K562 (cell line): ENCODE results near the gene CTSO. TPM values are rescaled to one million over a fixed set of nuclear protein-coding genes. Genes with fewer than 3 reads are reported as not detected.

Source experiments
- ATAC-seq: fragments of 200-7000 bp; cut with Tn5 transposase; 3 replicates; pipeline ENCODE4 v1.9.1; 2020; ENCODE audit warnings: moderate library complexity
- BruUV-seq: library from RNA; stranded (reverse); fragments of 400-500 nt; replicated peaks from 2 replicates; lab custom pipeline; 2021; lab: Mats Ljungman, UMichigan
- CTCF ChIA-PET: fragments of 300-600 bp; formaldehyde crosslinking; extraction: SDS; loops from one replicate; lab custom pipeline; 2021; ENCODE audit warnings: low intra/inter-chr PET ratio; lab: Yijun Ruan, JAX
- POLR2A ChIA-PET: fragments of 300-600, 350-650 bp; sonication (Branson Sonifier 250); formaldehyde crosslinking; extraction: SDS; loops from one replicate; lab custom pipeline; 2021; ENCODE audit warnings: antibody characterized with exemption, inconsistent platforms; lab: Yijun Ruan, JAX
- DNase-seq, 4 experiments: peaks; one replicate each; pipeline versions ENCODE4 v3.0.0 to v3.0.0-alpha.2; 2011 to 2018; ENCODE audit warnings: low spot score in 3 of 4, mixed read lengths in 3 of 4; ENCODE audit errors: extremely low read depth in 1 of 4
- FAIRE-seq: peaks from 2 replicates; lab custom pipeline; 2011; peaks lifted over from hg19 to GRCh38; lab: Jason Lieb, UNC
- H2AFZ ChIP-seq: 2 replicates; pipeline ENCODE4 v1.6.0; 2011; ENCODE audit warnings: low read depth, low read length, control low read depth, inconsistent platforms
- H3K27ac ChIP-seq: fragments of 200-600 bp; 3 replicates; pipeline ENCODE4 v1.8.0; 2011; ENCODE audit warnings: low read depth, mild to moderate bottlenecking, control low read depth, inconsistent platforms, low read length, moderate library complexity, mixed read lengths; ENCODE audit errors: extremely low read depth
- H3K27me3 ChIP-seq, 2 experiments: fragments of 300-600 bp in 1 of 2; 2 replicates in 1 of 2; 3 replicates in 1 of 2; pipeline versions ENCODE4 v1.6.0 to v1.8.0; 2011; ENCODE audit warnings: inconsistent platforms in 2 of 2, low read length in 2 of 2, mild to moderate bottlenecking in 1 of 2, mixed read lengths in 1 of 2, moderate library complexity in 1 of 2; ENCODE audit not compliant: control insufficient read depth in 2 of 2, insufficient read depth in 2 of 2
- H3K36me3 ChIP-seq: fragments of 300-600 bp; 3 replicates; pipeline ENCODE4 v1.8.0; 2011; ENCODE audit warnings: mild to moderate bottlenecking, low read length, inconsistent platforms; ENCODE audit not compliant: control insufficient read depth, insufficient read depth
- H3K4me1 ChIP-seq, 2 experiments: fragments of 200-600 bp in 1 of 2; replicated peaks in 1 of 2; 2 replicates in 1 of 2; 3 replicates in 1 of 2; pipeline versions ENCODE4 v1.5.1 to v1.8.0; 2011; ENCODE audit warnings: inconsistent platforms in 2 of 2, low read length in 2 of 2, mild to moderate bottlenecking in 1 of 2, mixed read lengths in 1 of 2, moderate library complexity in 1 of 2; ENCODE audit not compliant: control insufficient read depth in 2 of 2, insufficient read depth in 2 of 2
- H3K4me2 ChIP-seq: 2 replicates; pipeline ENCODE4 v1.6.1; 2011; ENCODE audit warnings: low read length, control low read depth, inconsistent platforms, mixed read lengths; ENCODE audit not compliant: insufficient read depth
- H3K4me3 ChIP-seq: fragments of 200-600 bp; sonication (generic), shearing (Covaris generic); 2 replicates; pipeline ENCODE4 v1.5.1; 2016; ENCODE audit warnings: control low read depth, inconsistent platforms
- H3K79me2 ChIP-seq: fragments of 200-600 bp; 3 replicates; pipeline ENCODE4 v1.8.0; 2011; ENCODE audit warnings: low read length, inconsistent platforms; ENCODE audit not compliant: control insufficient read depth, insufficient read depth
- H3K9ac ChIP-seq, 2 experiments: 2 replicates each; pipeline versions ENCODE4 v1.6.0 to v1.6.1; 2011; ENCODE audit warnings: low read depth in 2 of 2, low read length in 2 of 2, control low read depth in 1 of 2, inconsistent platforms in 1 of 2, mild to moderate bottlenecking in 1 of 2, mixed read lengths in 1 of 2; ENCODE audit not compliant: insufficient read depth in 1 of 2
- H3K9me1 ChIP-seq: one replicate; pipeline ENCODE4 v1.6.0; 2011; ENCODE audit warnings: inconsistent platforms, mild to moderate bottlenecking, low read length, moderate library complexity; ENCODE audit not compliant: control insufficient read depth, insufficient read depth
- H3K9me3 ChIP-seq: replicated peaks from 2 replicates; pipeline ENCODE4 v1.5.1; 2011; ENCODE audit warnings: low read depth, low read length, inconsistent platforms; ENCODE audit not compliant: control insufficient read depth, insufficient read depth
- H4K20me1 ChIP-seq: replicated peaks from 2 replicates; pipeline ENCODE4 v1.6.1; 2011; ENCODE audit warnings: low read length, inconsistent platforms, mixed read lengths; ENCODE audit not compliant: control insufficient read depth, insufficient read depth
- ATF7 ChIP-seq: fragments of 450-650 bp; IDR thresholded peaks from 2 replicates; pipeline ENCODE4 v1.7.1; 2014; ENCODE audit warnings: mild to moderate bottlenecking, moderate library complexity
- C11orf30 ChIP-seq: fragments of 450-650 bp; IDR thresholded peaks from 2 replicates; pipeline ENCODE4 v1.6.1; 2016; ENCODE audit warnings: low read depth, mild to moderate bottlenecking
- EP400 ChIP-seq: fragments of 450-650 bp; IDR thresholded peaks from 2 replicates; pipeline ENCODE4 v1.6.1; 2017; ENCODE audit warnings: antibody characterized with exemption, mild to moderate bottlenecking, moderate library complexity
- GABPA ChIP-seq: fragments of 200-800 bp; sonication (Bioruptor generic); conservative IDR thresholded peaks from 2 replicates; pipeline ENCODE4 v1.6.1; 2016; ENCODE audit warnings: low read depth, missing genetic modification characterization, missing compliant biosample characterization
- PHB ChIP-seq: fragments of 250-450 bp; sonication (Bioruptor Pico); IDR thresholded peaks from 2 replicates; pipeline ENCODE4 v1.5.0; 2021
- POLR2A ChIP-seq: fragments of 450-650 bp; conservative IDR thresholded peaks from 2 replicates; pipeline ENCODE4 v1.6.1; 2016
- POLR3A ChIP-seq: IDR thresholded peaks from 2 replicates; pipeline ENCODE4 v1.6.1; 2011; ENCODE audit warnings: borderline replicate concordance, mild to moderate bottlenecking, moderate library complexity; ENCODE audit not compliant: insufficient read length, insufficient read depth; ENCODE audit errors: extremely low read depth
- RAD21 ChIP-seq, 2 experiments: fragments of 250-450 bp in 1 of 2; fragments of 450-650 bp in 1 of 2; sonication (Bioruptor Pico) in 1 of 2; formaldehyde crosslinking in 1 of 2; IDR thresholded peaks in 1 of 2; conservative IDR thresholded peaks in 1 of 2; 2 replicates each; pipeline versions ENCODE4 v1.4.0 to v1.8.0; 2020 to 2022; ENCODE audit warnings: mild to moderate bottlenecking in 2 of 2, moderate library complexity in 1 of 2
- RBM15 ChIP-seq: fragments of 200-400 bp; formaldehyde crosslinking; IDR thresholded peaks from 2 replicates; pipeline ENCODE4 v1.6.1; 2018; ENCODE audit warnings: mild to moderate bottlenecking, low read length, moderate library complexity; ENCODE audit not compliant: insufficient read depth
- SMAD2 ChIP-seq: fragments of 150-350 bp; IDR thresholded peaks from 2 replicates; pipeline ENCODE4 v1.6.1; 2014; ENCODE audit warnings: low read depth, mild to moderate bottlenecking, low read length
- WHSC1 ChIP-seq: IDR thresholded peaks from one replicate; pipeline ENCODE4 v1.6.1; 2012; ENCODE audit warnings: low read length, control low read depth, inconsistent platforms
- YBX1 ChIP-seq: fragments of 450-650 bp; IDR thresholded peaks from 2 replicates; pipeline ENCODE4 v1.7.1; 2016; ENCODE audit warnings: mild to moderate bottlenecking
- ZBTB1 ChIP-seq: sonication (generic); formaldehyde crosslinking; IDR thresholded peaks from 2 replicates; pipeline ENCODE4 v1.8.1; 2023; ENCODE audit warnings: missing genetic modification reagents, low read depth, mild to moderate bottlenecking, borderline replicate concordance
- ZKSCAN1 ChIP-seq: fragments of 150-350 bp; IDR thresholded peaks from 2 replicates; pipeline ENCODE4 v1.6.1; 2016; ENCODE audit warnings: low read depth, low read length
- ZNF121 ChIP-seq: sonication (generic); formaldehyde crosslinking; conservative IDR thresholded peaks from 2 replicates; pipeline ENCODE4 v1.8.0; 2022; ENCODE audit warnings: missing genetic modification reagents
- ZNF239 ChIP-seq: fragments of 250-450 bp; sonication (Bioruptor Pico); IDR thresholded peaks from 2 replicates; pipeline ENCODE4 v1.4.0; 2020; ENCODE audit warnings: mild to moderate bottlenecking
- ZNF384 ChIP-seq: IDR thresholded peaks from 2 replicates; pipeline ENCODE4 v1.6.1; 2012; ENCODE audit warnings: low read depth, low read length, improper control_type of control experiment
- ZNF408 ChIP-seq: fragments of 250-450 bp; sonication (Bioruptor Pico); IDR thresholded peaks from 2 replicates; pipeline ENCODE4 v1.4.0; 2020; ENCODE audit warnings: low read depth, mild to moderate bottlenecking, moderate library complexity
- ZNF431 ChIP-seq: sonication (generic); formaldehyde crosslinking; IDR thresholded peaks from 2 replicates; pipeline ENCODE4 v1.8.0; 2022; ENCODE audit warnings: mild to moderate bottlenecking, missing genetic modification reagents
- WGBS: fragments of 100-300 bp; shearing (Covaris generic); methylation state at CpG from one replicate; pipeline ENCODE4 v1.1.6; 2016; ENCODE audit warnings: low coverage, mixed read lengths; ENCODE audit not compliant: insufficient coverage; ENCODE audit errors: missing lambda C conversion rate; 5-methylcytosine and 5-hydroxymethylcytosine counted together
- in situ Hi-C: fragments of 300-500 bp; cut with MboI; formaldehyde crosslinking; loops from 4 replicates; pipeline ENCODE4 v1.15.0; 2018; ENCODE audit warnings: inconsistent platforms, mixed read lengths
- intact Hi-C: fragments of 100-400 bp; cut with micrococcal nuclease; formaldehyde crosslinking; loops from 2 replicates; pipeline ENCODE4 v1.14.2; 2022
- polyA plus RNA-seq, 8 experiments: library from polyadenylated mRNA; depleted of rRNA in 4 of 8; stranded (reverse) in 5 of 8; unstranded in 3 of 8; fragments of >200 nt; fragmentation: Nextera tagmentation in 2 of 8; fragmentation: Illumina TruSeq in 1 of 8; extraction: Ambion mirVana in 2 of 8; extraction: Trizol in 1 of 8; gene quantifications; 2 replicates each; pipeline versions ENCODE4 v1.2.1 to v1.2.3, GENCODE V29; 2011 to 2014; ENCODE audit warnings: inconsistent platforms in 1 of 8, missing spikeins in 1 of 8
- total RNA-seq, 7 experiments: library from RNA; depleted of rRNA in 6 of 7; stranded (reverse); fragments of >200 nt in 6 of 7; fragmentation: Illumina TruSeq in 2 of 7; extraction: Trizol in 2 of 7; gene quantifications; 2 replicates each; pipeline versions ENCODE4 v1.2.1 to v1.2.3, GENCODE V29; 2011 to 2021; ENCODE audit warnings: low replicate concordance in 1 of 7

Gene CTSO
- total and polyA plus RNA-seq, 9 of the 15 experiments (the other 6 are each of a cell fraction or from before 2014, with no cell fraction given), result 0.03 to 0.07 (median 0.04) TPM; not detected in 5

- Histone ChIP-seq H3K9ac (no peak overlapping the region), H2AFZ (no peak overlapping the region), H3K4me1 (no peaks in the 10 kb centered on the region), H3K4me3 (no peak overlapping the region), H3K9me3 (no peaks in the 10 kb centered on the region; the same call in 1 of the 2 replicates), H3K36me3 (no peaks in the 10 kb centered on the region), H4K20me1 (no peaks in the 10 kb centered on the region), H3K9me1 (no peaks in the 10 kb centered on the region), H3K4me2 (no peak overlapping the region), H3K27ac (no peak overlapping the region), H3K27me3 (no peaks in the 10 kb centered on the region), H3K79me2 (no peaks in the 10 kb centered on the region)
- ChIA-PET POLR2A (no interaction called here), CTCF (no interaction called here)
- intact Hi-C loops, result no loop called here
- FAIRE-seq (no peak), DNase-seq (no peak), ATAC-seq (no peak)
- no TSS peak for BruUV-seq
- in situ Hi-C loops, result no loop called here
- WGBS, result 0% methylated on average over 6 of the region's 6 CpGs
- TF ChIP-seq PHB (CRISPR knock-in tag) (no peak), ZNF121 (CRISPR knock-in tag) (no peak), ZNF239 (CRISPR knock-in tag) (no peak), ZBTB1 (CRISPR knock-in tag) (no peak), ZKSCAN1 (no peak), ZNF408 (CRISPR knock-in tag) (no peak), POLR2A (no peak), WHSC1 (no peak), RAD21 (CRISPR knock-in tag; conservative IDR thresholded peaks at IDR 0.05 in 1 of 2, IDR thresholded peaks at IDR 0.05 in 1 of 2) (no peak), EP400 (no peak), POLR3A (no peak), ZNF384 (no peak), YBX1 (no peak), C11orf30 (no peak), GABPA (tag) (no peak), ATF7 (no peak), ZNF431 (no peak), SMAD2 (no peak), RBM15 (no peak)
These were observed 12.4 kb downstream of the CTSO start for GRCh38 chr4:155941085-155941790.
